PC-3 (cell line): ENCODE measurements around the gene UBE2H.
"Not testable (repeated sequence)": the region's sequence is repeated elsewhere in the genome, so short reads cannot be mapped to it uniquely, and the experiment has no call there.

Experiments
- CTCF ChIP-seq: fragments of 300-600 bp; sonication (generic); conservative IDR thresholded peaks from 2 replicates; pipeline ENCODE4 v1.5.1; 2017; ENCODE audit warnings: antibody characterized with exemption, low read depth, mild to moderate bottlenecking, low read length
- EZH2 ChIP-seq: fragments of 300-600 bp; sonication (generic); IDR thresholded peaks from one replicate; pipeline ENCODE4 v1.6.1; 2017; ENCODE audit warnings: antibody characterized with exemption, mild to moderate bottlenecking, low read length; ENCODE audit not compliant: unreplicated experiment

- TF ChIP-seq CTCF, EZH2: not testable (repeated sequence)
Observed at GRCh38 chr7:129833353-129833752, 119.4 kb downstream of the UBE2H start.
